OCI-LY7 (cell line): ENCODE data around the gene DNPH1. TPM values are rescaled to one million over a fixed set of nuclear protein-coding genes. Genes with fewer than 3 reads are reported as not detected.

Experiments
- BruUV-seq: library from RNA; stranded (reverse); fragments of 400-500 nt; replicated peaks from 2 replicates; lab custom pipeline; 2021; lab: Mats Ljungman, UMichigan
- CTCF ChIA-PET: fragments of 300-600 bp; sonication (Branson Sonifier 250); formaldehyde crosslinking; loops from one replicate; lab custom pipeline; 2022; ENCODE audit warnings: antibody characterized with exemption; ENCODE audit not compliant: unreplicated experiment; lab: Charles Lee
- POLR2A ChIA-PET: fragments of 300-600 bp; sonication (Branson Sonifier 250); formaldehyde crosslinking; loops from one replicate; lab custom pipeline; 2022; ENCODE audit warnings: antibody characterized with exemption; lab: Charles Lee
- DNase-seq: peaks from one replicate; pipeline ENCODE4 v3.0.0-alpha.2; 2015; ENCODE audit warnings: low spot score
- H2AFZ ChIP-seq: fragments of 200-600 bp; sonication (generic), shearing (Covaris generic); 2 replicates; pipeline ENCODE4 v1.6.1; 2014; ENCODE audit warnings: mild to moderate bottlenecking, antibody characterized with exemption, low read length, moderate library complexity
- H3K27ac ChIP-seq: fragments of 200-600 bp; sonication (generic); 2 replicates; pipeline ENCODE4 v1.5.1; 2014; ENCODE audit warnings: mixed run types, low read depth, mild to moderate bottlenecking, moderate library complexity, low read length, inconsistent platforms; ENCODE audit not compliant: poor library complexity, severe bottlenecking
- H3K36me3 ChIP-seq: fragments of 200-600 bp; sonication (generic); 2 replicates; pipeline ENCODE4 v1.6.1; 2014; ENCODE audit warnings: mild to moderate bottlenecking, antibody characterized with exemption, low read length, moderate library complexity, mixed read lengths; ENCODE audit not compliant: insufficient read depth
- H3K4me1 ChIP-seq: fragments of 200-600 bp; sonication (generic); 2 replicates; pipeline ENCODE4 v1.5.1; 2014; ENCODE audit warnings: mild to moderate bottlenecking, low read length; ENCODE audit not compliant: insufficient read depth, poor library complexity, severe bottlenecking
- H3K4me2 ChIP-seq: fragments of 200-600 bp; sonication (generic); 2 replicates; pipeline ENCODE4 v1.6.1; 2014; ENCODE audit warnings: mild to moderate bottlenecking, low read length
- H3K4me3 ChIP-seq: fragments of 200-600 bp; sonication (generic); 2 replicates; pipeline ENCODE4 v1.5.1; 2014; ENCODE audit warnings: mild to moderate bottlenecking, low read depth, low read length; ENCODE audit not compliant: poor library complexity, severe bottlenecking
- H3K79me2 ChIP-seq: fragments of 200-600 bp; sonication (generic); 2 replicates; pipeline ENCODE4 v1.6.1; 2016; ENCODE audit warnings: low read depth, mild to moderate bottlenecking, low read length, moderate library complexity, mixed read lengths; ENCODE audit not compliant: insufficient read depth
- H3K9me2 ChIP-seq: fragments of 200-600 bp; sonication (generic); 2 replicates; pipeline ENCODE4 v1.6.1; 2016; ENCODE audit warnings: mild to moderate bottlenecking, low read length, mixed read lengths; ENCODE audit not compliant: insufficient read depth
- H3K9me3 ChIP-seq: fragments of 200-600 bp; sonication (generic); 2 replicates; pipeline ENCODE4 v1.6.1; 2014; ENCODE audit warnings: mild to moderate bottlenecking, mixed run types, low read length, mixed read lengths
- H4K20me1 ChIP-seq: fragments of 200-600 bp; sonication (generic); 2 replicates; pipeline ENCODE4 v1.6.1; 2014; ENCODE audit warnings: mild to moderate bottlenecking, antibody characterized with exemption, low read length, moderate library complexity, mixed read lengths; ENCODE audit not compliant: insufficient read depth
- EZH2phosphoT487 ChIP-seq: fragments of 200-600 bp; sonication (generic); IDR thresholded peaks from 2 replicates; pipeline ENCODE4 v1.6.1; 2018; ENCODE audit warnings: low read depth, borderline replicate concordance, mild to moderate bottlenecking, mixed run types, antibody characterized with exemption, low read length, moderate library complexity, mixed read lengths
- intact Hi-C: fragments of 100-400 bp; cut with micrococcal nuclease; formaldehyde crosslinking; loops from one replicate; pipeline ENCODE4 v1.10.0; 2022; ENCODE audit not compliant: unreplicated experiment
- total RNA-seq, 2 experiments: library from RNA; depleted of rRNA in 1 of 2; stranded (reverse); fragments of >200 nt in 1 of 2; shearing (Covaris generic) in 1 of 2; gene quantifications; 2 replicates each; pipeline ENCODE4 v1.2.3, GENCODE V29; 2014 to 2022
- TF ChIP-seq, protein P1 (sequence below): fragments of 200-600 bp; sonication (generic); conservative IDR thresholded peaks from 2 replicates; pipeline ENCODE4 v1.5.1; 2014; ENCODE audit warnings: mild to moderate bottlenecking, antibody characterized with exemption, low read length, moderate library complexity, mixed read lengths

Gene DNPH1
- total RNA-seq, 2 experiments from 2014 or later = 65.5 to 111 TPM

DNA sequence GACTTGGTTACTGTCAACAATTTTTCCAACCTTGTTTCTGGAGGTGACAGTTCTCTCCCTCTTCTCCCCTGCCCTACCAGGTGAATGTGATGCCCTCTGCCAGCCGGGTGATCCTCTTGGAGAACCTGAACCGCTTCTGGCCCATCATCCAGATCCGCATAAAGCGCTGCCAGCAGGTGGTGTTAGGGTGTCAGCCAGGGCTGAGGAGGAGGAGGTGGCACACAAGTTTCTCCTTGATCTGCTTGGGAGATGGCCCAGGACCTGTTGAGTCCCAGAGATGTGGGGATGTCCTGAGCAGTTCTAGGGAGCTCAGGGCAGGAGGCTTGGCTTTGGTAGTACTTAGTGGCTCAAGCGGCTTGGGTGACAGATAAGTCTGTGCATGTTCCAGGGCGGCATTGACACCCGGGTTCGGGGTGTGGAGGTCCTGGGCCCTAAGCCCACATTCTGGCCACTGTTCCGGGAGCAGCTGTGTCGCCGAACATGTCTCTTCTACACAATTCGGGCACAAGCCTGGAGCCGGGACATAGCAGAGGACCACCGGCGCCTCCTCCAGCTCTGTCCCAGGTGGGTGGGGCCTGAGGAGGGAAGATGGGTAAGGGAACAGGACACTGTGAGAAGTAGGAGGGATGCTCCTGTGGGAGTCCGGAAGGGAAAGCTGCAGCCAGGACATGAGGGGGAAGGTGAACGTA lies 26.1 kb downstream of the DNPH1 start:
- no peak overlapping the region for H3K4me3 ChIP-seq
- H3K79me2 ChIP-seq = no peaks in the 10 kb centered on the region
- H3K4me2 ChIP-seq = no peak overlapping the region
- no TSS peak for BruUV-seq
- no peaks in the 10 kb centered on the region for H3K4me1 ChIP-seq
- ChIA-PET CTCF (no interaction called here), POLR2A (no interaction called here)
- H3K27ac ChIP-seq = no peak overlapping the region
- TF ChIP-seq EZH2phosphoT487 = no peak
- TF ChIP-seq, protein P1, sequence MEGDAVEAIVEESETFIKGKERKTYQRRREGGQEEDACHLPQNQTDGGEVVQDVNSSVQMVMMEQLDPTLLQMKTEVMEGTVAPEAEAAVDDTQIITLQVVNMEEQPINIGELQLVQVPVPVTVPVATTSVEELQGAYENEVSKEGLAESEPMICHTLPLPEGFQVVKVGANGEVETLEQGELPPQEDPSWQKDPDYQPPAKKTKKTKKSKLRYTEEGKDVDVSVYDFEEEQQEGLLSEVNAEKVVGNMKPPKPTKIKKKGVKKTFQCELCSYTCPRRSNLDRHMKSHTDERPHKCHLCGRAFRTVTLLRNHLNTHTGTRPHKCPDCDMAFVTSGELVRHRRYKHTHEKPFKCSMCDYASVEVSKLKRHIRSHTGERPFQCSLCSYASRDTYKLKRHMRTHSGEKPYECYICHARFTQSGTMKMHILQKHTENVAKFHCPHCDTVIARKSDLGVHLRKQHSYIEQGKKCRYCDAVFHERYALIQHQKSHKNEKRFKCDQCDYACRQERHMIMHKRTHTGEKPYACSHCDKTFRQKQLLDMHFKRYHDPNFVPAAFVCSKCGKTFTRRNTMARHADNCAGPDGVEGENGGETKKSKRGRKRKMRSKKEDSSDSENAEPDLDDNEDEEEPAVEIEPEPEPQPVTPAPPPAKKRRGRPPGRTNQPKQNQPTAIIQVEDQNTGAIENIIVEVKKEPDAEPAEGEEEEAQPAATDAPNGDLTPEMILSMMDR = 0 out of 2 replicates have a peak, but pooled peaks have one; percentile 12
- no peak for DNase-seq
- no peaks in the 10 kb centered on the region for H3K9me2 ChIP-seq
- no peaks in the 10 kb centered on the region for H3K36me3 ChIP-seq
- no peak overlapping the region for H2AFZ ChIP-seq
- no peaks in the 10 kb centered on the region for H4K20me1 ChIP-seq
- intact Hi-C loops = no loop called here
- H3K9me3 ChIP-seq = no peaks in the 10 kb centered on the region

DNA sequence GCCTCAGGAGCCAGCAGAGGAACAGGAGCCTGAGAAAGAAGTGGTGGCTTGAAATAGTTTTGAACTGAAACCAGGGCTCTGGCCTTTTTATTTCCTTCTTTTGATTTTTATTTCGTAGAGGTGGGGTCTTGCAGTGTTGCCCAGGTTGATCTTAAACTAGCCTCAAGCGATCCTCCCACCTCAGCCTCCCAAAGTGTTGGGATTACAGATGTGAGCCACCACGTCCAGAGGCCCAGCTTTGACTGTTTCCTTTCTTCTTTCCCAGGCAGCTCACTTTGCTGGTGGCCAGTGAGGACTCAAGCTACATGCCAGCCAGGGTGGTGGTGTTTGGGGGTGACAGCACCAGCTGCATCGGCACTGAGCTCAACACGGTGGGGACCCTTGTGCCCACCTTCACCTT lies 26.8 kb downstream of the DNPH1 start:
- POLR2A ChIA-PET = no interaction called here
- no peaks in the 10 kb centered on the region for H3K9me3 ChIP-seq
- CTCF ChIA-PET = no interaction called here

DNA sequence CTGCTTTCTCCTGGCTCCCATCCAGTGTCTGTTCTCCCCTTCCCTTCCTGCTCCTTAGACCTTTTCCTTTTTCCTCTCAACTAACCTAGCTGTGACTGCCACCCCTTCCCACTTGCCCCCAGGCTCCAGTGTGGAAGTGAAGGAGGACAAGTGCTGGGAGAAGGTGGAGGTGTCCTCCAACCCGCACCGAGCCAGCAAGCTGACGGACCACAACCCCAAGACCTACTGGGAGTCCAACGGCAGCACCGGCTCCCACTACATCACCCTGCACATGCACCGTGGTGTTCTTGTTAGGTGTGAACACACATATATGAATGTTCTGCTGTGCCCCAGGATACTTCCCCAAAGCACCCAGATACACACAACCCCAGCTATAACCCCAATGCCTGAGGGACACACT lies 28.7 kb downstream of the DNPH1 start:
- no peaks in the 10 kb centered on the region for H3K79me2 ChIP-seq
- H3K9me2 ChIP-seq = no peaks in the 10 kb centered on the region
- H3K4me3 ChIP-seq = no peak overlapping the region
- CTCF ChIA-PET = no interaction called here
- H2AFZ ChIP-seq = no peak overlapping the region
- intact Hi-C loops = no loop called here
- H3K9me3 ChIP-seq = no peaks in the 10 kb centered on the region
- BruUV-seq = no TSS peak
- TF ChIP-seq EZH2phosphoT487 = no peak
- TF ChIP-seq, protein P1 = no peak
- no peak for DNase-seq
- H3K27ac ChIP-seq = no peak overlapping the region
- no peaks in the 10 kb centered on the region for H3K4me1 ChIP-seq
- POLR2A ChIA-PET = no interaction called here
- peaks cover 9% of the 10 kb centered on the region; the same call in 1 of the 2 replicates for H3K36me3 ChIP-seq
- H3K4me2 ChIP-seq = no peak overlapping the region
- no peaks in the 10 kb centered on the region for H4K20me1 ChIP-seq

More for the DNA sequence above, 26.8 kb downstream of the DNPH1 start:
- Histone ChIP-seq H3K79me2 (no peaks in the 10 kb centered on the region), H3K9me2 (no peaks in the 10 kb centered on the region), H3K4me3 (no peak overlapping the region), H3K27ac (no peak overlapping the region), H3K4me1 (no peaks in the 10 kb centered on the region), H4K20me1 (no peaks in the 10 kb centered on the region), H3K36me3 (no peaks in the 10 kb centered on the region), H3K4me2 (no peak overlapping the region), H2AFZ (no peak overlapping the region)
- DNase-seq = no peak
- no peak for TF ChIP-seq EZH2phosphoT487
- TF ChIP-seq, protein P1 = no peak
- no TSS peak for BruUV-seq
- intact Hi-C loops = no loop called here
